T-cell (primary cell): Measurements from ENCODE around the gene C3orf20. TPM values are rescaled to one million over a fixed set of nuclear protein-coding genes. Genes with fewer than 3 reads are reported as not detected.

Experiments used
- ATAC-seq, 4 experiments: fragments of 200-7000 bp in 3 of 4; fragments of 150-1000 bp in 1 of 4; cut with Tn5 transposase; replicated peaks in 1 of 4; 1 replicate in 3 of 4; 2 replicates in 1 of 4; pipeline ENCODE4 v1.10.0; 2021; ENCODE audit warnings: moderate library complexity in 3 of 4, mild to moderate bottlenecking in 2 of 4, moderate number of reproducible peaks in 1 of 4
- CTCF ChIA-PET, 2 donors: fragments of 300-600 bp; sonication (Branson Sonifier 250); formaldehyde crosslinking; loops; one replicate each; lab custom pipeline; 2022; ENCODE audit warnings: antibody characterized with exemption in 2 of 2; lab: Charles Lee
- POLR2A ChIA-PET, 2 donors: fragments of 300-600 bp; sonication (Branson Sonifier 250); formaldehyde crosslinking; loops; one replicate each; lab custom pipeline; 2022; ENCODE audit warnings: antibody characterized with exemption in 2 of 2; lab: Charles Lee
- DNase-seq, 35 experiments: peaks; one replicate each; pipeline versions ENCODE4 v3.0.0 to v3.0.0-alpha.2; 2013 to 2023
- H3K27ac ChIP-seq: one replicate; pipeline ENCODE4 v1.5.1; 2013; ENCODE audit warnings: low read length
- H3K27me3 ChIP-seq, 2 experiments: replicated peaks in 1 of 2; 1 replicate in 1 of 2; 2 replicates in 1 of 2; pipeline versions ENCODE4 v1.6.1 to v1.7.0; 2013; ENCODE audit warnings: low read length in 1 of 2, mixed read lengths in 1 of 2; ENCODE audit not compliant: control insufficient read depth in 2 of 2, insufficient read depth in 2 of 2; ENCODE audit errors: extremely low read depth in 1 of 2
- H3K36me3 ChIP-seq, 2 donors: 1 replicate in 1 of 2; 2 replicates in 1 of 2; pipeline versions ENCODE4 v1.6.1 to v1.7.0; 2013; ENCODE audit warnings: low read length in 1 of 2; ENCODE audit not compliant: control insufficient read depth in 2 of 2, insufficient read depth in 1 of 2; ENCODE audit errors: extremely low read depth in 1 of 2
- H3K4me1 ChIP-seq, 2 experiments: 1 replicate in 1 of 2; 2 replicates in 1 of 2; pipeline versions ENCODE4 v1.6.1 to v1.7.0; 2013; ENCODE audit warnings: low read length in 2 of 2, mixed read lengths in 1 of 2; ENCODE audit not compliant: insufficient read depth in 2 of 2, control insufficient read depth in 1 of 2; ENCODE audit errors: extremely low read depth in 1 of 2
- H3K4me3 ChIP-seq, 2 donors: 1 replicate in 1 of 2; 2 replicates in 1 of 2; pipeline versions ENCODE4 v1.5.1 to v1.7.0; 2013; ENCODE audit warnings: mild to moderate bottlenecking in 2 of 2, low read length in 1 of 2, moderate library complexity in 1 of 2; ENCODE audit not compliant: control insufficient read depth in 1 of 2; ENCODE audit errors: extremely low read depth in 1 of 2
- H3K9me3 ChIP-seq: 2 replicates; pipeline ENCODE4 v1.7.0; 2013
- H3K27ac Mint-ChIP-seq, 2 donors: one replicate each; pipeline ENCODE4 v1.8.0; 2020 to 2021; ENCODE audit warnings: mild to moderate bottlenecking in 2 of 2, mixed read lengths in 2 of 2
- H3K27me3 Mint-ChIP-seq, 2 donors: one replicate each; pipeline ENCODE4 v1.8.0; 2021 to 2022; ENCODE audit warnings: mixed read lengths in 2 of 2
- H3K36me3 Mint-ChIP-seq: one replicate; pipeline ENCODE4 v1.8.0; 2021; ENCODE audit warnings: mixed read lengths
- H3K4me1 Mint-ChIP-seq, 3 donors: one replicate each; pipeline ENCODE4 v1.8.0; 2020 to 2022; ENCODE audit warnings: mixed read lengths in 3 of 3, mild to moderate bottlenecking in 1 of 3
- H3K4me3 Mint-ChIP-seq, 3 donors: one replicate each; pipeline ENCODE4 v1.8.0; 2020 to 2022; ENCODE audit warnings: mild to moderate bottlenecking in 3 of 3, mixed read lengths in 3 of 3, moderate library complexity in 3 of 3
- H3K9me3 Mint-ChIP-seq, 3 donors: one replicate each; pipeline ENCODE4 v1.8.0; 2020 to 2022; ENCODE audit warnings: mixed read lengths in 3 of 3
- WGBS: methylation state at CpG from one replicate; pipeline ENCODE4 v1.1.5; 2013; ENCODE audit warnings: missing lambda C conversion rate; ENCODE audit not compliant: insufficient coverage; 5-methylcytosine and 5-hydroxymethylcytosine counted together
- total RNA-seq, 35 experiments: library from RNA in 6 of 35; stranded (reverse) in 6 of 35; fragments of 120-200 nt in 1 of 35; gene quantifications; one replicate each; pipeline versions ENCODE4 v1.2.1 to v1.2.4 and lab custom pipeline; 2013 to 2026

The C3orf20 gene
- total RNA-seq, 5 donors from 2014 or later (not counting 1 experiment from before 2014, with no cell fraction given): 0.19 to 0.82 (median 0.37) TPM

DNA sequence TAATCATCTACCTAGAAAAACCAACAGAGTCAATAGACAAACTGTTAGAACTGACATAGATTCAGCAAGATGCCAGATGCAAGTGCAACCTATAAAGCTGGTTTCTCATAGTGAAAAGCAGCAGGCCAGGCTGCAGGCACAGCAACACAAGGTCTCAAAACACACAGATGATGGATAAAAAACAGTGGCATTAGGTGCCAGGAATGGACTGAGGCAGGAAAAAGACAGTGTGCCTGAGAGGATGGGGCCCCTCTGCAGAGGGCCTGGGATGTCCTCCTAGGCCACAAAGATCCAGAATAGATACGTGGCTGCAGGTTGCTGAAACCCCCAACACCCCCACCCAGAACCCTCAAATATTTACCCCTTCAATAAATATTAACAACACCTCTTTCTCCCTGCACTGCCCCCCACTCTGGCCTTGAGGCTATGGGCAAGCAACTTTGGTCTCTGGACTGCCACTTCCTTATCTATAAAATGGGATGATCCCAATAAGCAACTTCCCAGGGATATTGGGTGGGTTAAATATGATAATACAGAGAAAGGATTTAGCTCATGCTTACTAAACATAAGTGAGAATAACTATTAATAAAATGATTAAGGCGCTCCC is 108.6 kb downstream of the C3orf20 start:
- Histone ChIP-seq H3K27me3 (peaks cover 0 to 25% of the 10 kb centered on the region in 2 experiments), H3K27ac (no peak overlapping the region), H3K4me1 (no peaks in the 10 kb centered on the region), H3K4me3 (no peak overlapping the region), H3K9me3 (no peaks in the 10 kb centered on the region), H3K36me3 (no peaks in the 10 kb centered on the region)
- ATAC-seq (no peak), DNase-seq (no peak)
- H3K27ac Mint-ChIP-seq: no peak overlapping the region
- 60% methylated on average over 1 of the region's 2 CpGs for WGBS
- peaks cover 4% of the 10 kb centered on the region for H3K36me3 Mint-ChIP-seq
- H3K4me3 Mint-ChIP-seq: no peak overlapping the region
- H3K27me3 Mint-ChIP-seq: peaks cover 9 to 20% of the 10 kb centered on the region in 2 donors
- peaks cover 0 to 11% (median 7%) of the 10 kb centered on the region in 3 donors for H3K9me3 Mint-ChIP-seq
- POLR2A ChIA-PET: interaction anchor here in 1 of 2 donors (0.6 kb wide), 1 partner anchor 1298 kb away, joined by 3 read pairs; no protein-coding TSS in a partner anchor
- H3K4me1 Mint-ChIP-seq: no peaks in the 10 kb centered on the region
- CTCF ChIA-PET: interaction anchor here in 1 of 2 donors (0.7 kb wide), 1 partner anchor 144 kb away, joined by 3 read pairs; no protein-coding TSS in a partner anchor

DNA sequence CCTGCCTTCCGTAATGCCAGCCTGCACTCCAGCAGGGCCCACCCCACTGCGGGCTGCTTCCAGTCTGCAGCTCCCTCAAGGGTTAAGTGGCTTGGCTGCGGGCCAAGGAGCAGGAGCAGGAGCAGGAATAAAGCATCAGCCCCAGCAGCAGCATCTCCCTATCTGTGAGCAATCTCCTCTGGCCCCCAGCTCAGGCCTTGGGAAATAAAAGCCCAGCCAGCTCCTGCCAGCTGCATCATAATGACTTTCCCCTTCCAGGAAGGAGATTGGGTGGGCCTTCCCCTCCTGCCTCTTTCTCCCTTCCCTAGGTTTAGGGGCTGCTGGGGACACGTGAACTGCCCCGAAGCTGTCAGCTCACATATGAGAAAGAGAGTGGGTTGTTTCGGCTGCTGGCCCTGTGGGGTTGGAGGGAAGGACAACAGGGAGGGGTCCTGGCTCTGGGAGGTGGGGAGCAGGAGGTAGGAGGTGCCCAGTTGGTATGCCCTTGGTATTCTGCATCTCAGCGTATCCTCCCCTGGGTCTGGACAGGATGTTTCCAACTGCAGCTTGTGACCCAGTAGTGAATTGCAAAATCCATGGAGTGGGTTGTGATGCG is 109.2 kb downstream of the C3orf20 start:
- ATAC-seq: no peak
- H3K4me3 ChIP-seq: no peak overlapping the region
- no peak overlapping the region for H3K27ac ChIP-seq
- Mint-ChIP-seq H3K27ac (no peak overlapping the region), H3K4me3 (no peak overlapping the region), H3K4me1 (no peaks in the 10 kb centered on the region), H3K27me3 (peaks cover 9 to 20% of the 10 kb centered on the region in 2 donors), H3K9me3 (peaks cover 0 to 5% (median 1%) of the 10 kb centered on the region in 3 donors), H3K36me3 (no peaks in the 10 kb centered on the region)
- DNase-seq: no peak
- H3K4me1 ChIP-seq: no peaks in the 10 kb centered on the region
- POLR2A ChIA-PET: interaction anchor here in 1 of 2 donors (0.6 kb wide), 1 partner anchor 1299 kb away, joined by 3 read pairs; no protein-coding TSS in a partner anchor
- 79% methylated on average over 4 of the region's 8 CpGs for WGBS
- no peaks in the 10 kb centered on the region for H3K36me3 ChIP-seq
- peaks cover 0 to 25% of the 10 kb centered on the region in 2 experiments for H3K27me3 ChIP-seq
- H3K9me3 ChIP-seq: no peaks in the 10 kb centered on the region
- CTCF ChIA-PET: interaction anchor here in 1 of 2 donors (0.6 to 0.7 kb wide), 2 partner anchors 134 to 143 kb away, joined by 3 read pairs; no protein-coding TSS in a partner anchor

DNA sequence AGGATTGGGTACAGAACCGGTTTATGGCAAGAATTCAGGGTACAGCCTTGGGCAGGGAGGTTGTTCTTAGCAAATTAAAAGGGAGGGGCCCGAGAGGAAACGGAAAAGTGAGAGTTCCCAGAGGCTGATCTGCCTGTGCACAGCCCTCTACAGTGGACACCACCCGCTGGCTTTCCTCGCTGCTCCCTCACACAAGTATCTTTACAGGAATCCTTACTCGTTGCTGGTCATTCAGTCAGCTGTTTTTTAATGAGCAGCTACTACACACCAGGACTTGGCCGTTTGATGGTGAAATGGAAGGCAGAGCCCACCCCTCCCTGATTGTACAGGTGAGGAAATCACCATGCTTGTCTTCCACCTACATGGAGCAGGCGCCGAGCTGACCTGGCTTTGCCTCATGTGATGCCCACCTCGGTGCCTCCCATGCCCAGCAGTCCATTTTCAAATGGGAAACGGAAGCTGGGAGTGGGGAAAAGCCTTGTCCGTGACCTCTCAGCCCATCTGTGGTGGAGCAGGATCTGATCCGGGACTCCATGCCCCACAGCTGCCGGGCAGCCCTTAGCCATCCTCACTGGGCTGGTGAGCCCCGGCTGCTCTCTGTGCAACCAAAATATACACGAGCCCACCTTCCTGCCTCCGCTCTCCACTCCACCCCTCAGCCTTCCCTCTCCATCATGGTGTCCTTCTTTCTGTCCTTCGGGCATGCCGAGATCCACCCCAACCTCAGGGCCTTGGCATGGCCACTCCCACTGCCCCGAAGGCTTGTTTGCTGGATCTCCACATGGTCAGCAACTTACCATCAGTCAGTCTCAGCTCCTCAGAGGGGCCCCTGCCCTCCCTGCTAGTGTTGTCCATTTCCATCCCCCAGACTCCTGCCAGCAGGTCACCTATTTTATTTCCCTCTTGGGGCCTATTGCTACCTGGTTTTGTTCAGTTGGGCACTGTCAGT is 110.5 kb downstream of the C3orf20 start:
- WGBS: 78% methylated on average over 10 of the region's 20 CpGs
- Histone ChIP-seq H3K27me3 (peaks cover 0 to 29% of the 10 kb centered on the region in 2 experiments), H3K4me3 (no peak overlapping the region), H3K36me3 (no peaks in the 10 kb centered on the region), H3K9me3 (no peaks in the 10 kb centered on the region), H3K27ac (no peak overlapping the region), H3K4me1 (no peaks in the 10 kb centered on the region)
- peaks cover 9 to 30% of the 10 kb centered on the region in 2 donors for H3K27me3 Mint-ChIP-seq
- ChIA-PET CTCF (interaction anchor here in 1 of 2 donors (0.6 kb wide), 1 partner anchor 132 kb away, joined by 3 read pairs; no protein-coding TSS in a partner anchor), POLR2A (no interaction called here)
- H3K4me1 Mint-ChIP-seq: no peaks in the 10 kb centered on the region
- no peaks in the 10 kb centered on the region for H3K9me3 Mint-ChIP-seq
- H3K36me3 Mint-ChIP-seq: no peaks in the 10 kb centered on the region
- no peak overlapping the region for H3K4me3 Mint-ChIP-seq
- no peak for ATAC-seq
- no peak for DNase-seq
- H3K27ac Mint-ChIP-seq: no peak overlapping the region

DNA sequence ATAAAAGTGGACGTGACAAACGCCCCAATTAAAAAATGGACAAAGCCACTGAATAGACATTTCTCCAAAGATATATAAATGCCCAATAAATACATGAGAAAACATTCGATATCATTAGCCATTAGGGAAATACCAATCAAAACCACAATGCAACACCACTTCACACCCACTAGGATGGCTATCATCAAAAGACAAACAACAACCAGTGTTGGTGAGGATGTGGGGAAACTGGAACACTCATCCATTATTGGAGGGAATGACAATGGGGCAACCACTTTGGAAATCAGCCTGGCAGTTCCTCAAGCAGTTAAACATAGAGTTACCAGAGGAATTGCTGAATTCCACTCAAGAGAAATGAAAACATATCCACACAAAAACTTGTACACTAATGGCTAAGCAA is 111.4 kb downstream of the C3orf20 start:
- H3K9me3 ChIP-seq: no peaks in the 10 kb centered on the region
- no CpG with 5 or more reads among the region's 3 CpGs for WGBS
- no peaks in the 10 kb centered on the region for H3K4me1 Mint-ChIP-seq
- no peak overlapping the region for H3K27ac Mint-ChIP-seq
- ChIA-PET CTCF (no interaction called here), POLR2A (no interaction called here)
- no peaks in the 10 kb centered on the region for H3K36me3 Mint-ChIP-seq
- H3K27me3 Mint-ChIP-seq: peaks cover 9 to 28% of the 10 kb centered on the region in 2 donors
- no peaks in the 10 kb centered on the region for H3K9me3 Mint-ChIP-seq
- H3K27ac ChIP-seq: no peak overlapping the region
- no peak for ATAC-seq
- no peak overlapping the region for H3K4me3 Mint-ChIP-seq
- H3K36me3 ChIP-seq: no peaks in the 10 kb centered on the region
- peaks cover 0 to 28% of the 10 kb centered on the region in 2 experiments for H3K27me3 ChIP-seq
- H3K4me3 ChIP-seq: no peak overlapping the region
- H3K4me1 ChIP-seq: no peaks in the 10 kb centered on the region
- DNase-seq: no peak

DNA sequence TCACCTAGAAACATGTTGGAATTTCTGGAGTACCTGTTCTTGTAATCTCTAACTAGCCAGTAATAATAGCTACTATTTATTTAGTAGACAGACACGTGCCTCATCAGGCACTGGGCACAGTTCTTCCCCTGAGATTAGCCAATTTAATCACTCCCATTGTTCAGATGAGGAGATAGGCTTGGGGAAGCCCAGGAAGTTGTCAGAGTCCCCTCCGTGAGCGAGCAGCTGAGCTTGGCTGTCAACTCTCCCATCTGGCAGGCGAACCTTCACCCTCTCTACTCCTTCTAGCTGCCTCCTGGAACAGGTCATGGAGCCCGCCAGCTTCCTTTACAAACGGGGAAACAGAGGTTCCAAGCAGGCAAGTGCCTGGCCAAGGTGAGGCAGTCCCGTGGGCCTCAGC is 112.7 kb downstream of the C3orf20 start:
- WGBS: 80% methylated on average over 4 of the region's 7 CpGs
- no peaks in the 10 kb centered on the region for H3K36me3 ChIP-seq
- ChIA-PET CTCF (no interaction called here), POLR2A (no interaction called here)
- DNase-seq: no peak
- H3K4me1 ChIP-seq: no peaks in the 10 kb centered on the region
- peaks cover 9 to 31% of the 10 kb centered on the region in 2 donors for H3K27me3 Mint-ChIP-seq
- no peak overlapping the region for H3K27ac ChIP-seq
- no peaks in the 10 kb centered on the region for H3K36me3 Mint-ChIP-seq
- no peaks in the 10 kb centered on the region for H3K4me1 Mint-ChIP-seq
- no peak overlapping the region for H3K4me3 ChIP-seq
- H3K9me3 Mint-ChIP-seq: no peaks in the 10 kb centered on the region
- no peaks in the 10 kb centered on the region for H3K9me3 ChIP-seq
- no peak overlapping the region for H3K4me3 Mint-ChIP-seq
- no peak for ATAC-seq
- H3K27me3 ChIP-seq: peaks cover 0 to 33% of the 10 kb centered on the region in 2 experiments
- H3K27ac Mint-ChIP-seq: no peak overlapping the region

DNA sequence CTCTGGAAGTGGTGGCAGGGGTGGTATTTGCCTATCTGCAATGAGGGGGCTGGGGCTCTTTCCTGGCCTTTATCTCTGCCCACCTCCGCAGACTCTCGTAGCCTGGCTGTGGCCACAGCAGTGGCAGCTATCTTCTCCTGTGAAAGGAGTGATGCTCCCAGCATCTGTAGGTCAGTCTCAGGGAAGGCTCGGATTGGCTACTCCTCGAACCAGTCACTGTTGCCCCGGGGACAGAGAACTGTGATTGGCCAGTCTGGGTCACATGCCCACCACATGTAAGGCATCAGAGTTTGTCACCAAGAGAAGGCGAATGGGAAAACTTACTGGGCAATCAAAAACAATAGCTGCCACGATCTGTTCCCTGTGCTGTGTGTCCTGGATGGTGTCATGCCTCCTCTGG is 113.7 kb downstream of the C3orf20 start:
- no peak for ATAC-seq
- POLR2A ChIA-PET: no interaction called here
- no peaks in the 10 kb centered on the region for H3K4me1 Mint-ChIP-seq

More for the DNA sequence above, 113.7 kb downstream of the C3orf20 start:
- H3K36me3 Mint-ChIP-seq: no peaks in the 10 kb centered on the region
- H3K9me3 ChIP-seq: no peaks in the 10 kb centered on the region
- CTCF ChIA-PET: no interaction called here
- H3K9me3 Mint-ChIP-seq: no peaks in the 10 kb centered on the region
- peaks cover 4 to 36% of the 10 kb centered on the region in 2 donors for H3K27me3 Mint-ChIP-seq
- H3K4me1 ChIP-seq: no peaks in the 10 kb centered on the region
- H3K27me3 ChIP-seq: peaks cover 0 to 34% of the 10 kb centered on the region in 2 experiments
- 78% methylated on average over 6 of the region's 7 CpGs for WGBS
- H3K4me3 ChIP-seq: no peak overlapping the region
- H3K36me3 ChIP-seq: no peaks in the 10 kb centered on the region
- no peak overlapping the region for H3K27ac ChIP-seq
- H3K27ac Mint-ChIP-seq: no peak overlapping the region
- no peak overlapping the region for H3K4me3 Mint-ChIP-seq
- DNase-seq: no peak
